GM06990 (cell line): ENCODE data around the gene RASD1.
"Not testable (repeated sequence)": the region's sequence is repeated elsewhere in the genome, so short reads cannot be mapped to it uniquely, and the experiment has no call there.

ENCODE experiments used
- DNase-seq: peaks from one replicate; pipeline ENCODE4 v3.0.0-alpha.2; 2011; ENCODE audit not compliant: insufficient read length; ENCODE audit errors: extremely low read depth
- H3K27me3 ChIP-seq: replicated peaks from 2 replicates; pipeline ENCODE4 v1.6.0; 2011; ENCODE audit warnings: low read length; ENCODE audit not compliant: control insufficient read depth, insufficient read depth
- H3K36me3 ChIP-seq: 2 replicates; pipeline ENCODE4 v1.5.1; 2011; ENCODE audit warnings: low read length; ENCODE audit not compliant: control insufficient read depth, insufficient read depth
- H3K4me3 ChIP-seq: replicated peaks from 2 replicates; pipeline ENCODE4 v1.5.1; 2011; ENCODE audit warnings: low read depth, mild to moderate bottlenecking, control low read depth, low read length
- CTCF ChIP-seq: IDR thresholded peaks from 2 replicates; pipeline ENCODE4 v1.5.1; 2011; ENCODE audit warnings: low read length, control low read depth, mild to moderate bottlenecking, inconsistent platforms; ENCODE audit not compliant: insufficient read depth, poor library complexity, severe bottlenecking

RASD1 gene

GRCh38 chr17:17469358-17469757 is 26.8 kb downstream of the RASD1 start:
- no peak for TF ChIP-seq CTCF
- Histone ChIP-seq H3K36me3 (no peaks in the 10 kb centered on the region), H3K27me3 (no peaks in the 10 kb centered on the region; the same call in 1 of the 2 replicates), H3K4me3 (no peak overlapping the region)
- DNase-seq, result no peak

- no peak overlapping the region for H3K4me3 ChIP-seq
- H3K27me3 ChIP-seq, result no peaks in the 10 kb centered on the region; the same call in 1 of the 2 replicates
- no peak for DNase-seq
- H3K36me3 ChIP-seq, result no peaks in the 10 kb centered on the region
- no peak for TF ChIP-seq CTCF
Observed at GRCh38 chr17:17468217-17469010, 27.8 kb downstream of the RASD1 start.

GRCh38 chr17:17467720-17468119 is 28.5 kb downstream of the RASD1 start:
- H3K4me3 ChIP-seq, result no peak overlapping the region
- H3K27me3 ChIP-seq, result no peaks in the 10 kb centered on the region; the same call in 1 of the 2 replicates
- no peaks in the 10 kb centered on the region for H3K36me3 ChIP-seq
- TF ChIP-seq CTCF, result no peak
- DNase-seq, result no peak

- no peak overlapping the region for H3K4me3 ChIP-seq
- no peaks in the 10 kb centered on the region for H3K36me3 ChIP-seq
- no peaks in the 10 kb centered on the region; the same call in 1 of the 2 replicates for H3K27me3 ChIP-seq
- no peak for DNase-seq
- no peak for TF ChIP-seq CTCF
Observed at GRCh38 chr17:17467016-17467415, 29.2 kb downstream of the RASD1 start.

- Histone ChIP-seq H3K27me3 (no peaks in the 10 kb centered on the region; the same call in 1 of the 2 replicates), H3K36me3 (no peaks in the 10 kb centered on the region), H3K4me3 (no peak overlapping the region)
- no peak for TF ChIP-seq CTCF
- DNase-seq, result no peak
Observed at GRCh38 chr17:17466511-17466910, 29.7 kb downstream of the RASD1 start.

GRCh38 chr17:17465878-17466277 is 30.3 kb downstream of the RASD1 start:
- DNase-seq, H3K27me3 ChIP-seq, H3K36me3 ChIP-seq, H3K4me3 ChIP-seq: not testable (repeated sequence)
